Central memory CD4-positive, alpha-beta T cell (primary cell): Measurements from ENCODE around the gene MYO9A.
"Not testable (repeated sequence)": the region's sequence is repeated elsewhere in the genome, so short reads cannot be mapped to it uniquely, and the experiment has no call there.

Experiments
- DNase-seq: peaks from one replicate; pipeline ENCODE4 v3.0.0; 2022

MYO9A gene

DNA sequence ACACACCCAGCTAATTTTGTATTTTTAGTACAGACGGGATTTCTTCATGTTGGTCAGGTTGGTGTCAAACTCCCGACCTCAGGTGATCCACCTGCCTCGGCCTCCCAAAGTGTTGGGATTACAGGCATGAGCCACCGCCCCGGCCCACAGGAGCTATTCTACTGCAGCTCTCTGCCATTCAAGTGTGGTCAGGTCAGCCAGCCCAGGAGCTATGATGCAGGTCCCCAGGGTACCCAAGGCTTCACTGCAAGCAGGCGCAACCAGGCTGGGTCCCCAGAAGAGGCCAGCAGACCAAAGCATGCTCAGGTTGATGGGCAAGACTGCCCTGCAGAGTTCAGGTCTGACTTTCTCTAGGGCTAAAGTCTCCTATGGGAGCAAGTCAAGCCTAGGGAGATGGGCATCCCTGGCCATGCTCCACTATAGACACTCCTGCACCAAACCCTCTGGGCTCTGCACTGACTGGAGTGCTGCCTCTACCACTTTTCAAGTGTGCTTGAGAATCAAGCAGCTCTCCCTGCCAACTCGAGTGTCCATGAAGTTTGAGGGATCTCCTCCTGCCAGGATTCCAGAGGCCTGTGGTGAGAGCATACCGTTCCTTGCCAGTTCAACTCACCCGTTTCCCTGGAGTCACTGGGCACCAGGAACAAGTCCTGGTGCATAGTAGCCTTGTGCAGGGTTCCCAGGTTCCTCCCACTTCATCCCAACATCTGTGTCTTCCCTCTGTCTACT lies 30.9 kb downstream of the MYO9A start:
- no peak for DNase-seq

DNA sequence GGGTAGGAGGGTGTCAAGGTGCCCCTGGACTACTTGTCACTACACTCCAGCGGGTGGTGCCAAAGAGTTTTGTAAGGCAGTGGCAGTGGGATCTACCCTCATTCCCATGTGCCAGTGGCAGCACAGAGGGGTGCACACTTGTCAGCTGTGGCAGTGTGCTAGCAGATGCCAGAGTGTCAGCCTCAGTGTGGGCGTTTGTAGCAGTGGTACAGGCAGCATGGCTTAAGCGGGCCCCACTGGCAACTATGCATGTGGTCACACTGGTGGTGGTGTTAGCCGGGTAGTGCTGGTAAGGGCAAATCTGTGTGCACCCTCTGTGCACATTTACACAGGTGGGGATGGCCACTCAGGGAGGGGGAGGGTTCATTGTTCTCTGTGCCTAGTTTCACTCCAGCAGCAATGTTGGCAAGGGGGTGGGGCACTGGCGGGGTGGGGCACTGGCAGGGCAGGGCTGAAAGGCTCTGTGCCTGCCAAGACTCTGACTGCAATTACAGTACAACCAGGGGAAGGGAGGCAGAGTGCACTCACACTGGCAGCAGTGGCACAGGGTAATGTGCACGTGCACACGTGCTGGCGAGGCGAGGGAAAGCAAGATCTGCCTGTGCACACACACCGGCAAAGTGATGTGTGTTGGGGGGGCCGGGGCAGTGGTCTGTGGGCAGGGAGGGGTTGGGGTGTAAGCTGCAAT lies 31.8 kb downstream of the MYO9A start:
- DNase-seq, result no peak

DNA sequence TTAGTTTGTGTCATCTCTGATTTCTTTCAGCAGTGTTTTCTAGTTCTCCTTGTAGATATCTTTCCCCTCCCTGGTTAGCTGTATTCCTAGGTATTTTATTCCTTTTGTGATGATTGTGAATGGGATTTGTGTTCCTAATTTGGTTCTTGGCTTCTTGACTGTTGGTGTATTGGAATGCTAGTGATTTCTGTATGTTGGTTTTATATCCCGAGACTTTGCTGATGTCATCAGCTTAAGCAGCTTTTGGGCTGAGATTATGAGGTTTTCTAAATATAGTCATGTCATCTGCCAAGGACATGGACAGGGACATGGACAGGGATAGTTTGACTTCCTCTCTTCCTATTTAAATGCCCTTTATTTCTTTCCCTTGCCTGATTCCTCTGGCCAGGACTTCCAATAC lies 35.8 kb downstream of the MYO9A start:
- DNase-seq, result no peak

DNA sequence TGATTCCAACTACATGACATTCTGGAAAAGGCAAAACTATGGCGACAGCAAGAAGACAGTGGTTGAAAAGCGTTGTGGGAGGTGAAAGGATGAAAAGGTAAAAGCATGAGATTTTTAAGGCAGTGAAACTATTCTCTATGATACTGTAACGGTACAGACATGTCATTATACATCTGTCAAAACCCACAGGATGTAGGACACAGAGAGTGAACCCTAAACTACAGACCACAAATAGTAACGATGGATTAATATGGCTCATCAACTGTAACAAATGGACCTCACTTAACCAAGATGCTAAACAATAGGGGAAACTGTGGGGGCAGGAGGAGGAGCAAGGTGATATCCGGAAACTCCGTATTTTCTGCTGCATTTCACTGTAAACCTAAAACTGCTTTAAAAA lies 39.1 kb downstream of the MYO9A start:
- DNase-seq, result no peak

DNA sequence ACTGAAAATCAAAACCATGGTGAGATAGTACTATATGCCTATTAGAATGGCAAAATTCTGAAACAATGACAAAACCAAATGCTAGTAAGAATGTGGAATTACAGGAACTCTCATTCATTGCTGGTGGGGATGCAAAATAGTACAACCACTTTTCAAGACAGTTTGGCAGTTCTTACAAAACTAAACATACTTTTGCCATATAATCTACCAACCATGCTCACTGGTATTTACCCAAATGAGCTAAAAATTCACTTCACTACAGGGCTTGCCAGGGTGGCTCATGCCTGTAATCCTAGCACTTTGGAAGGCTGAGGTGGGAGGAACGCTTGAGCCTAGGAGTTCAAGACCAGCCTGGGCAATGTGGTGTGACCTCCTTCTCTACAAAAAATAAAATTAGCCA lies 40.0 kb downstream of the MYO9A start:
- DNase-seq, result no peak

DNA sequence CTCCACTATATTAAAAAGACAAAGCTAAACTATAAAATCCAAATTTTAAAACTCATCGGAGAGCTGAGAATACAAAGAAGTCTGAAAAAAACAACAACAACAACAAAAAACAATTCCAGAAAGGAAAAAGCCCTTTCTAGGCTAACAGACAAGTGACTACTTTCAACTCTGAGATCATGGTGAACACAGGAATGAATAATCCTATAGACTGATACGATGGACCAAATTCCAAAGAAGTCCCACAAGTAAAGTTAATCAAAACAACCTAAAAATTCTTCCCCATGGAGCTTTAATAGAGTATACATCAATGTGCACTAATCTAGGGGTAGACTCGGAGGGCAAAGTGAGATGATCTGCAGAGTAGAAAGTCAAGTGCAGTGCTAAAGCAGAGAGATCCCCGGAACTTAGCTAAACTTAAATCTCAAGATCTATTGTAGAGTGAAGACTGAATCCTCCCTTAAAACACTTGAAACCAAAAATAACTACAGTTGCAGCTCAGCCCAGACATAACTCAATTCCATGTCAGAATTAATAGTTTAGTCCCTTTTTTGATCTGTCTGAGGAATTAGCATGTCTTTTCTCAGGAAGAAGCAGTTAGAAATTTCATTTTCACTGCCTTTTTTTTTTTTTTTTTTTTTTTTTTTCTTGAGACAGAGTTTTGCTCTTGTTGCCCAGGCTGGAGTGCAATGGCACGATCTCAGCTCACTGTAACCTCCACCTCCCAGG lies 43.5 kb downstream of the MYO9A start:
- no peak for DNase-seq

DNA sequence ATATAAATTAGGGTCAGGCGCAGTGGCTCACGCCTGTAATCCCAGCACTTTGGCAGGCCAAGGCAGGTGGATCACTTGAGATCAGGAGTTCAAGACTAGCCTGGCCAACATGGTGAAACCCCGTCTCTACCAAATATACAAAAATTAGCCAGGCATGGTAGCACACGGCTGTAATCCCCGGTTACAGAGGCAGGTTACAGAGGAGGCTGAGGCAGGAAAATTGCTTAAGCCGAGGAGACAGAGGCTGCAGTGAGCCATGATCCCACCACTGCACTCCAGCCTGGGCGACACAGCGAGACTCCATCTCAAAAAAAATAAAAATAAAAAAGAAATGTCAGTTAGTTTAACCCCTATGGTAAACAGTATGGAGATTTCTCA lies 46.5 kb downstream of the MYO9A start:
- DNase-seq, result not testable (repeated sequence)

DNA sequence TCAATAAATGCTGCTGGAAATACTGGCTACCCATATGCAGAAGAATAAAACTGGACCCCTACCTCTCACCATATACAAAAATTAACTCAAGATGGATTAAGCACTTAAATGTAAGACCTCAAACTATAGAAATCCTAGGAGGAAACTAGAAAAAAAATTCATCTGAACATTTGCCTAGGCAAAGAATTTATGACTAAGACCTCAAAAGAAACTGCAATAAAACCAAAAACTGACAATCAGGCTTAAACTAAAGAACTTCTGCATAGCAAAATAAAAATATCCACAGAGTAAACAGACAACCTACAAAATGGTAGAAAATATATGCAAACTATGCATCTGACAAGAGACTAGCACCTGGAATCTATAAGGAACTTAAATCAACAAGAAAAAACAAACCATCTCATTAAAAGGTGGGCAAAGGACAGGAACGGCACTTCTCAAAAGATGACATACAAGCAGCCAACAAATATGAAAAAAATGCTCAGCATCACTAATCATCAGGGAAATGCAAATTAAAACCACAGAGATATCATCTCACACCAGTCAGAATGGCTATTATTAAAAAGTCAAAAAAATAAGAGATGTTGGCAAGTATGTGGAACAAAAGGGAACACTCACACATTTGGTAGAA lies 47.0 kb downstream of the MYO9A start:
- DNase-seq, result no peak

DNA sequence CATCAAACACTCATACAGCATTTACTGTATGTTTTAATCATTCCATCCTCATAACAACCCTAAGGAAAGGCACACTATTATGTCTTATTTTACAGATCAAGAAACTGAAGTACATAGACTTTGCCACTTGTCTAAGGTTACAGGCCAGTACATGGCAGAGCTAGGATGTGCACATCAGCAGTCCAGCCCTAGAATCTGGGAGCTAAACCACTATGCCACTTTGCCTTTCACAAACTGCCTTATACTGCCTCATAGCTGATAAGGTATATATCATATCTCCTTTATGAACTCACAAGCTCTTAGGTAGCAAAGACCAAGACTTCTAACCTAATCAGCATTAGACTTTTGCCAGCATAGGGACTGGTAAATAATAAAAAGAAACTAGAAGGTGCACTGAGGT lies 49.1 kb downstream of the MYO9A start:
- DNase-seq, result no peak

DNA sequence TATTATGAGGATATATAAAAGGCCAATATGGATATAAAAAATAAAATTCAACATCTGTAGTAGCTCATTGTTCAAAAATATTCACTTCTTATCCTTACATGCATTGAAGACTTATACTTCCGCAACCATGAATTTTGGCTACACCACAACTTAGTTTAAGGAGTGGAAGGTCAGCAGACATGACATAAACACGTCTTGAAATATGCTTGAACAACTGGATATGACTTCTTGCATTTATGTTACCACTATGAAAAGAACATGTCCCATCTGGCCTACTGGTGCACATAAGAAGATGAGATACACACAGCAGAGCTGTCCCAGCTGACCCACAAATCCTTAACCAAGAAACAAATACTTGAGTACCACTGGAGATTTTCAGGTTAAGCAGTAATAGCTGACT lies 52.1 kb downstream of the MYO9A start:
- DNase-seq, result no peak

DNA sequence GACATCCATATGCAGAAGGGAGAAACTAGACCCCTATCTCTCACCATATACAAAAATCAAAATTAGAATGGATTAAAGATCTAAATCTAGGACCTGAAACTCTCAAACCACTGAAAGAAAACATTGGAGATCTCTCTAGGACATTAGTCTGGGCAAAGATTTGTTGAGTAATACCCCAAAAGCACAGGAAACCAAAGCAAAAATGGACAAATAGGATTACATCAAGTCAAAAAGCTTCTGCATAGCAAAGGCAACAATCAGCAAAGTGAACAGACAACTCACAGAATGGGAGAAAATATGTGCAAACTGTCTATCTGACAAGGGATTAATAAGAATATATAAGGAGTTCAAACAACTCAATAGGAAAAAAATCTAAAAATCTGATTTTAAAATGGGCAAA lies 54.8 kb downstream of the MYO9A start:
- DNase-seq, result no peak

DNA sequence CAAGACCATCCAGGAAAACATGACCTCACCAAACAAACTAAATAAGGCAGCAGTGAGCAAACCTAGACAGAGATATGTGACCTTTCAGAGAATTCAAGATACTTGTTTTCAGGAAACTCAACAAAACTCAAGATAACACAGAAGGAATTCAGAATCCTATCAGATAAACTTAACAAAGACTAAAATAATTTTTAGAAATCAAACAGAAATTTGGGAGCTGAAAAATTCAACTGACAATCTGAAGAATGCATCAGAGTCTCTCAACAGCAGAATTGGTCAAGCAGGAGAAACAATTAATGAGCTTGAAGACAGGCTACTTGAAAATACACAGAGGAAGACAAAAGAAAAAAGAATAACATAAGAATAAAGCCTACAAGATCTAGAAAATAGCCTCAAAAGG lies 55.6 kb downstream of the MYO9A start:
- DNase-seq, result no peak

DNA sequence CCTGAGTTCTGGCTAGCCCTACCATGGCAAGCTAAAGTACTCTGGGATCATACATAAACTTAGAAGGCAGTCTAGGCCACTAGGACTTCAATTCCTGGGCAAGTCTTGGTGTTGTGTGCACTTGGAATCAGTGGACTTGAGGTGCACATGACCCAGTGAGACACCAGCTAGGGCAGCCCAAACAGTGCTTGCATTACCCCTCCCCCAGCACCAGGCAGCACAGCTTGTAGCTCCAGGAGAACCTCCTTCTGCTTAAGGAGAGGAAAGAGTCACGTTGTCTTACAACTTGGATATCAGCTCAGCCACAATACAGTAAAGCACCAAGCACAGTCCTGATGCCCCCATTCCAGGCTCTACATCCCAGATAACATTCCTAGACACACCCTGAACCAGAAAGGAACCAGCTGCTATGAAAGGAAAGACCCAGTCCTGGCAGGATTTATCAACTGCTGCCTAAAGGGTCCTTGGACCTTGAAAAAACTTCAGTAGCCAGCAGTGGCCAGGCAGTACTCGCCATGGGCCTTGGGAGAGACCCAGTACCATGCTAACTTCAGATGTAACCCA lies 57.2 kb downstream of the MYO9A start:
- no peak for DNase-seq

DNA sequence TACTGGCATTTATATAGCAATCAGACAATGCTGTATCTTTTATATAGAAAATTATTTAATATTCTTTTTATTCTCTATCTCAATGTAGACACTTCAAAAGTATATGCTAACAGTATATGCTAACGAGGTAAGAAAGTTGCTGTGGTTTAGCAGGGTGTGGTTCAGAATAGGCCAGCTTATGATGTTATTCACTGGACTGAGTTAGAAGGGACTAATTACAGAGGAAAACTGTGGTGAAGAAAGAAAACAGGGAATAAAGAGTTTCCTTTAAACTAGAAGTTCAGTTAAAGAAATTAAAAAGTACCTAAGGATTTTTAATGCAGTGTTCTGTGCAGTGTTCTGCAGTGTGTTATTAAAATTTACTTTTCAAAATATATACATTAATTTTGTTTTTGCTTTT lies 59.4 kb downstream of the MYO9A start:
- DNase-seq, result no peak

DNA sequence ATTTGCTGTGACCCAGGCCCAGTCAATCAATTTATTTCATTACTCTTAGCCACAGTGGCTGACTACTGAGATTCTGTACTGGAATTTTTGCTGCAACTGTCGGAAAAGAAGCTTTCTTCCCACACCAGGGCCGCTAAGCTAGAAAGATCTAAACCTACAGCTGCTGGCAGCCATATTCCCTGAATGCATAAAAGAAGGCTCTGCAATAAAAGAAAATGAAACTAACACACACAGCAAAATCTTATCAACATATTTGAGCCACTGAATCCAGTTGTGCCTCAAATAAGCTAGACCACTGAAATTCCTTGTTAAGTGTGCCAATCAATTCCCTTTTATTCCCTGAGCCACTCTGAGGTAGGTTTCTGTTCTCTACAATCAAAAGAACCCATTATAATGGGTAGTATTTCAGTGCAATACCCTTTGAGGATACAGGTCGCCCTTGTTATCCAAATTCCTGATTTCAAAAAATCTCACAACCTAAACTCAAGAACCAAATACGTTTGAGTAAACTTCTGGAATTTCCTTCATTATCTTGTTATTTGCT lies 60.3 kb downstream of the MYO9A start:
- DNase-seq, result no peak

DNA sequence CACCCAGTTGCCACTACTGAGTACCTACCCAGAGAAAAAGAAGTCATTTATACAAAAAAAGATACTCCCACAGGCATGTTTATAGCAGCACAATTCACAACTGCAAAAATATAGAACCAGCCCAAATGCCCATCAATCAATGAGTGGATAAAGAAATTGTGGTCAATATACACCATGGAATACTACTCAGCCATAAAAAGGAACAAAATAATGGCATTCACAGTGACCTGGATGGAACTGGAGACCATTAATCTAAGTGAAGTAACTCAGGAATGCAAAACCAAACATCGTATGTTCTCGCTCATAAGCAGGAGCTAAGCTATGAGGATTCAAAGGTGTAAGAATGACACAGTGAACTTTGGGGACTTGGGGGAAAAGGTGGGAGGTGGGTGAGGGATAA lies 61.7 kb downstream of the MYO9A start:
- not testable (repeated sequence) for DNase-seq

DNA sequence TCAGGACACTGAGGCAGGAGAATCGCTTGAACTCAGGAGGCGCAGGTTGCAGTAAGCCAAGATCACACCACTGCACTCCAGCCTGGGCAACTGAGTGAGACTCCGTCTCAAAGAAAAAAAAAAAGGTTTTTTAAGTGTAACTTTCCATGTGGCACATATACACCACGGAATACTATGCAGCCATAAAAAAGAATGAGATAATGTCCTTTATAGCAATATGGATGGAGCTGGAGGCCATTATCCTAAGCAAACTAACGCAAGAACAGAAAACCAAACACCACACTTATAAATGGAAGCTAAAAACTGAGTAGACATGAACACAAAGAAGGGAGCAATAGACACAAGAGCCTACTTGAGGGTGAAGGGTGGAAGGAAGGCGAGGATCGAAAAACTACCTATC lies 64.7 kb downstream of the MYO9A start:
- DNase-seq, result not testable (repeated sequence)

DNA sequence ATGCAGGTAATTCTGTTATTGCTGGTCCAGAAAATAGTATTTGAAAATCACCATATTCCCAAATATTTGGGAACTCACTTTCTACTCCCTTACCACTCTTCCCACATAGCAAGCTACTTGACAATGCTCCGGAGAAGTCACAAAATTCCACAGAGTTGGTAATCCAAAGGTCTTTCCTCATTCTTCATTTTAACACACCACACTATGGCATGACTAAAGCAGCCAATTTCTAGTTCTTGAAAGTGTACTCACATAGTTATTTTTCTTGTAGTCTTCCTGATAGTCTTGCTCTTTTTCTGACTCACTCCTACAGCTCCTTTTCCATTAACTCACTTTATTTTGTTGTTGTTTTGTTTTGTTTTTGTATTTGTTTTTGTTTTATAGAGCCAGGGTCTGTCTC lies 67.2 kb downstream of the MYO9A start:
- no peak for DNase-seq

DNA sequence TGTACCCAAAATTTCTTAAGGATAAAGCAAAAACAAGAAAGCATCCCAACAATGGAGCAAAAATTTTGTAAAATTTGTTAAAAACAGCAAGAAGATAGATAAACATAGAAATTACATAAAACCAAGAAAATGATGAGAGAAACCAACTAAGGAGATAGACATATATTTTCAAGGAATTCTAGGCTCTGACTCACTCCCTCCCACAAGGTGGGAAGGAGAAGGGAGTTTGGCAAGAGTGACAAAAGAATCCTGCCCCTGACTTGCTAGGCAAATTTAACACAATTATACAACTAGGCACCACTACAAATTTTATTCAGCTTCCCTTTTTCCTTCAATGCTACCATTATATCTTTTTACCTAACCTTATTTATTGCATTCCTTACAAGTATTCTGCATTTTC lies 70.9 kb downstream of the MYO9A start:
- DNase-seq, result no peak

DNA sequence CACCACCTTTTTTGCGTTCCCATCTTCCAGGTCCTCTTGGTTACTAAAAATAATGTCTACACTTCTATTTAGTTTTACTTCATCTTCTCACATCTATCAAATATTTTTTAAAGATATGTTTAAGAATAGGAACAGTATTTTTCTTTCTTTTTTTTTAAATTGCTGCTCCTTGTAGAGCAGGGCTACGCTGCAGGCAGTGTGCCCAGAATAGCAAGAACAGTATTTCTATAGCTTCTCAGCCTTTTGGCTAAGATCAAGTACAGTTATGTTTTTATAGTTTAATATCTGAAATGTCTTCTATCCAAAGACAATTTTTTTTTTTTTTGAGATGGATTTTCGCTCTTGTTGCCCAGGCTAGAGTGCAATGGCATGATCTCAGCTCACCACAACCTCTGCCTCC lies 73.0 kb downstream of the MYO9A start:
- no peak for DNase-seq

DNA sequence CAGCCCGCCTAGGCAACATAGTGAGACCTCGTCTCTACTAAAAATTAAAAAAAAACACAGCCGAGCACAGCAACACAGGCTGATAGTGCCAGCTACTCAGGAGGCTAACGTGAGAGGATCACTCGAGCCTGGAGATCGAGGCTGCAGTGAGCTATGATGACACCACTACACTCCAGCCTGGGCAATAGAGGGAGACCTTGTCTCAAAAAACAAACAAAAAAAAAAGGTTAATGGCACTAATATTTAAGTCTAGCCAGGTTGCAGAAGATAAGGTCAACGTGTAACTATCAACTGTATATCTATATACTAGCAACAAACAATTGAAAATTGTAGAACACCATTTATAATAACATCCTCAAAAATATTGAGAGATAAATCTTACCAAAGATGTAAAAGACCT lies 75.1 kb downstream of the MYO9A start:
- DNase-seq, result no peak

DNA sequence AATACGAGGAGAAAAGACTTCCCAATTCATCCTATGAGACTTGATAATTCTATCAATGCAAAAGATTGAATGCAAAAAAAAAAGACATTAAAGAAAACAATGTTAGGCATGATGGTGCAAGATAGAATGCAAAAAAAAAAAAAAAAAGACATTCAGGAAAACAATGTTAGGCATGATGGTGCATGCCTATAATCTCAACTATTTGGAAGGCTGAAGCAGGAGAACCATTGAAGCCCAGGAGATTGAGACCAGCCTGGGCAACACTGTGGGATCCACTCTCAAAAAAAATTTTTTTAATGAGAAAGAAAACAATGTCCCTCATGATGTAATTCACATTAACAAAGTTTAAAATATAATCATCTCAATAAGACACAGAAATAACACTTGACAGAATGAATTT lies 75.9 kb downstream of the MYO9A start:
- no peak for DNase-seq

DNA sequence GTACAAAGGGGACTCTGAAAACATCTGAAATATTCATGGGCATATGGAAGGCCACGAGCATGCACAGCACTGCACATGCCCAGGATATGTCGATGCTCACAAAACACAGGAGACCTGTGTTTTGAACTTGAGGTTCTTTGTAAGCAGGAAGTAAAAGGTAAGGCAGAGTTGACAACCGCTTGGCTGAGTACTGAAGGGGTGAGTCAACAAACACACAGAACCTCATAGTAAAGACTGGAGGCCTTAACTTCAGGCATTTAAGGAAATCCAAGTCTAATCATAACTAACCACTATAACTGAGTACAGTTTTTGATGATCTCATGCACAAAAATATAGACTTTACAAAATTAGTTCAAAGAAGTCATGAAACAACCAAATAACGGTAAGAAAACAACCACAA lies 80.6 kb downstream of the MYO9A start:
- DNase-seq, result no peak
